ENCODE data around the gene UNC119B. TPM values are rescaled to one million over a fixed set of nuclear protein-coding genes. Genes with fewer than 3 reads are reported as not detected.

Gene UNC119B
- total RNA-seq, 1 experiment from 2014 or later, result 51.5 TPM

DNA sequence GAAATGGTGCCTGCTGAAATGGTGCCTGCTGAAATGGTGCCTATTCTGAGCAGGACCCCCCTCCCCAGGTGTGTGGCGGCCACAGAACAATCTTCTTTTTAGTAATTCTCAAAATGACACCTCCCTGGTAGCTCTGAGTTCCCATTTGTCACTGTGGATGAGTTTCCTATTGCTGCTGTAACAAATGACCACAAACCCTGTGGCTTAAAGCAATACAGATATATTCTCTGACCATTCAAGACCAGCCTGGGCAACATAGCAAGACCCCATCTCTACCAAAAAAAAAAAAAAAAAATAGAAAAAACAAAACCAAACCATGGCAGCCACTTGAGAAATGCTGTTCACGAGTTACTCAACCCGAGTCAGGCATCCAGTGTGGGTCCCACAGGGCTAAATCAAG is 23.3 kb downstream of the UNC119B start:
- no peak overlapping the region for H3K4me3 Mint-ChIP-seq
- WGBS (ENCODE audit: extremely low coverage, insufficient read length, low lambda C conversion rate), result no CpG with 5 or more reads among the region's 3 CpGs

More for the DNA sequence above, 23.3 kb downstream of the UNC119B start:
- H3K9me3 Mint-ChIP-seq, result peaks cover 7 to 10% of the 10 kb centered on the region in 2 experiments; a peak in 2 of 5 replicates
- Histone ChIP-seq H3K14ac (ENCODE audit: insufficient read depth, low read length) (no peak overlapping the region), H2AK5ac (ENCODE audit: insufficient read length, low read length) (no peak overlapping the region), H3K23ac (ENCODE audit: insufficient read length, low read depth, low read length) (no peak overlapping the region), H3K4ac (ENCODE audit: low read depth, low read length) (no peak overlapping the region), H4K20me1 (ENCODE audit: control insufficient read depth, insufficient read depth, insufficient read length) (no peaks in the 10 kb centered on the region), H2AFZ (ENCODE audit: low read length) (no peak overlapping the region), H3K4me1 (ENCODE audit: insufficient read depth, low read length) (no peaks in the 10 kb centered on the region), H3K27ac (ENCODE audit: insufficient read length, low read depth, low read length) (no peak overlapping the region), H2BK5ac (ENCODE audit: insufficient read length, low read length) (no peak overlapping the region), H2BK15ac (ENCODE audit: low read depth, low read length) (no peak overlapping the region), H3K79me1 (ENCODE audit: insufficient read depth, low read depth, low read length, poor library complexity, severe bottlenecking) (no peaks in the 10 kb centered on the region), H4K5ac (ENCODE audit: insufficient read length, low read depth, low read length) (no peak overlapping the region), H3K9me3 (ENCODE audit: control insufficient read depth, low read depth, low read length) (no peaks in the 10 kb centered on the region), H3K4me2 (ENCODE audit: insufficient read depth, insufficient read length, low read length) (no peak overlapping the region), H3K18ac (ENCODE audit: insufficient read length, low read depth, low read length) (no peak overlapping the region), H3K79me2 (ENCODE audit: insufficient read depth, low read length) (no peaks in the 10 kb centered on the region), H3K9ac (ENCODE audit: extremely low read depth, insufficient read length, low read length) (no peak overlapping the region), H4K91ac (ENCODE audit: insufficient read length, low read depth, low read length) (no peak overlapping the region), H3K27me3 (ENCODE audit: insufficient read depth, low read length) (no peaks in the 10 kb centered on the region), H3K56ac (ENCODE audit: insufficient read length, low read depth, low read length) (no peak overlapping the region), H4K8ac (replicated peaks; ENCODE audit: insufficient read length, low read depth, low read length) (no peak overlapping the region), H2BK20ac (ENCODE audit: low read depth, low read length, poor library complexity, severe bottlenecking) (no peak overlapping the region), H3K23me2 (ENCODE audit: insufficient read length, low read depth, low read length, poor library complexity, severe bottlenecking) (no peaks in the 10 kb centered on the region), H2BK120ac (ENCODE audit: low read depth, low read length, poor library complexity, severe bottlenecking) (no peak overlapping the region), H2BK12ac (ENCODE audit: insufficient read length, low read depth, low read length) (no peak overlapping the region), H3T11ph (ENCODE audit: low read length) (no peak overlapping the region)
- no peak for TF ChIP-seq CTCF (conservative IDR thresholded peaks at IDR 0.05)
- no peaks in the 10 kb centered on the region for H3K27me3 Mint-ChIP-seq (ENCODE audit: low read depth)
- peaks cover 12 to 29% (median 27%) of the 10 kb centered on the region in 3 experiments for H3K36me3 Mint-ChIP-seq (ENCODE audit: insufficient read depth in 1 of 3, low read depth in 3 of 3)
- peak overlapping the region in 1 of 3 experiments; percentile 35; a peak in 1 of 7 replicates for H3K27ac Mint-ChIP-seq
- DNase-seq, result no peak
- no peaks in the 10 kb centered on the region for H3K4me1 Mint-ChIP-seq
